Measurements from ENCODE around the gene BMP5. TPM values are rescaled to one million over a fixed set of nuclear protein-coding genes. Genes with fewer than 3 reads are reported as not detected.
A peak's percentile ranks its signal among the peaks of the same experiment; 100 is the strongest.

The BMP5 gene
- total and polyA plus RNA-seq, 2 of the 8 experiments (the other 6 are each of a cell fraction or from before 2014, with no cell fraction given) = 0.02 TPM; not detected in 1

DNA sequence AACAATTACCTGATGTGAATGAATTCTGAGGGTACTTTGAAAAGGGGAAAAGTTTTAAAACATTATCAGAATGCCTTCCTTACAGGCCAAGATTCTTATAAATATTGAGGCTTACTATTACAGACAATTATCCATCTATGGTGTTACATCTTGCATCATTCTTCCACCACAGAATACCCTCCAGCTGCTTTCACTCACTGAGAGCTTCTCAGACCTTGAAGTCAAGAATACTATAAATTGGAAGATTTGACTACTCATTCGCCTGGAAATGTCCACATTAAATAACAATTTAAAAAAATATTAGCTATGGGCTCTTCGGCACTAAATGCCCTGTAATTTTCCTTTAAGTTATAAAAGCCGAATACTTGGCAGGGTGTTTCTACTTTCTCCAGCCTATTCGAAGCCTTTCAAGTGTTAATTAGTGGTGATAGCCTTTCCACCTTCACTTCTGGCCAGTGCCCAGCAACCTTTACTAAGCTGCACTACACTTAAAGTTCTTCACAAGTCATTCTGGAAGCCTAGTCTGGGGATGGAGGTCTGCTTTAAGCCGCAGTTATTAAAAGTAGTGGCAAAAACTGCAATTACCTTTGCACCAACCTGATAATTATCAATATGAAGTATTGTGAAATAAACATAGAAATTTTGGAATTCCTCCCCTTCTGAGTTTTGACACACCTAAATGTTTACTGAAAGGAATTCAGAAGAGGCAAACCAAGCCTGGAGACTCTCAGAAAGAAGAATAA lies 100.9 kb downstream of the BMP5 start:
- no peak overlapping the region for H3K23ac ChIP-seq (ENCODE audit: insufficient read length)
- POLR2A ChIA-PET (ENCODE audit: partially characterized antibody) = no interaction called here
- H3K4me3 ChIP-seq (ENCODE audit: extremely low read depth in 1 of 4, insufficient read depth in 2 of 4, low read depth in 3 of 4, low read length in 4 of 4) = peak overlapping the region in 1 of 4 experiments; percentile 12; a peak in 1 of 8 replicates
- H3K23me2 ChIP-seq (ENCODE audit: low read depth, low read length) = no peaks in the 10 kb centered on the region
- H2AK5ac ChIP-seq (ENCODE audit: low read depth, low read length) = no peak overlapping the region
- H2BK20ac ChIP-seq (ENCODE audit: low read length) = no peak overlapping the region
- H3K27ac ChIP-seq (ENCODE audit: low read depth, low read length) = no peak overlapping the region
- FAIRE-seq (no peak), DNase-seq (ENCODE audit: low read depth in 1 of 2, low spot score in 2 of 2) (no peak)
- H2AFZ ChIP-seq (ENCODE audit: low read length) = 0 out of 2 replicates have a peak overlapping the region, but pooled peaks have one; percentile 23
- H3K18ac ChIP-seq (ENCODE audit: extremely low read depth, low read length) = no peak overlapping the region
- H3K9me3 ChIP-seq (ENCODE audit: insufficient read depth in 2 of 2, low read depth in 1 of 2, low read length in 1 of 2) = no peaks in the 10 kb centered on the region
- no peak overlapping the region for H3K14ac ChIP-seq (ENCODE audit: insufficient read length)
- 89% methylated on average over 5 of the region's 5 CpGs; no CpG with 5 or more reads in 1 of the 2 experiments for WGBS, 2 experiments (ENCODE audit: extremely low coverage in 1 of 2, insufficient coverage in 1 of 2, insufficient read length in 1 of 2, insufficient replicate concordance in 2 of 2, low coverage in 1 of 2, low lambda C conversion rate in 2 of 2, missing lambda C conversion rate in 1 of 2)
- no peak overlapping the region for H4K5ac ChIP-seq (ENCODE audit: insufficient read length, low read depth, low read length)
- H3K36me3 ChIP-seq (ENCODE audit: control insufficient read depth in 2 of 4, insufficient read depth in 4 of 4, low read length in 3 of 4) = no peaks in the 10 kb centered on the region
- H4K8ac ChIP-seq (ENCODE audit: extremely low read depth, insufficient read depth, low read length) = no peak overlapping the region
- CTCF ChIA-PET (ENCODE audit: partially characterized antibody) = interaction anchor here (0.6 to 1.0 kb wide), 2 partner anchors 157 to 259 kb away, joined by 3 read pairs; no protein-coding TSS in a partner anchor
- no peak overlapping the region for H3K4ac ChIP-seq (replicated peaks; ENCODE audit: insufficient read length, low read depth, low read length)
- H3K9ac ChIP-seq (replicated peaks in 1 of 4; ENCODE audit: extremely low read depth in 1 of 4, low read depth in 3 of 4, low read length in 3 of 4) = no peak overlapping the region
- H3K4me2 ChIP-seq (ENCODE audit: insufficient read depth in 1 of 2, low read depth in 2 of 2, low read length in 2 of 2) = no peak overlapping the region
- no peak overlapping the region for H2BK5ac ChIP-seq (ENCODE audit: low read depth, low read length)
- no peak overlapping the region for H4K91ac ChIP-seq (replicated peaks; ENCODE audit: insufficient read length, low read length)
- no peak overlapping the region for H2BK12ac ChIP-seq (ENCODE audit: low read depth, low read length)
- H4K20me1 ChIP-seq (replicated peaks in 1 of 2; ENCODE audit: control insufficient read depth in 1 of 2, insufficient read depth in 2 of 2, low read length in 2 of 2) = no peaks in the 10 kb centered on the region
- H3K4me1 ChIP-seq (replicated peaks in 1 of 4; ENCODE audit: control insufficient read depth in 3 of 4, insufficient read depth in 4 of 4, low read length in 3 of 4) = peaks cover 0 to 4% (median 3%) of the 10 kb centered on the region in 4 experiments; a peak in 3 of 7 replicates
- no peaks in the 10 kb centered on the region for H3K79me1 ChIP-seq (ENCODE audit: low read depth, low read length)
- H2BK120ac ChIP-seq (replicated peaks; ENCODE audit: low read depth, low read length) = no peak overlapping the region
- no peak overlapping the region for H3K56ac ChIP-seq (replicated peaks; ENCODE audit: insufficient read length, low read depth, low read length)
- no peak overlapping the region for H2BK15ac ChIP-seq (ENCODE audit: low read length)
- H3K27me3 ChIP-seq (replicated peaks in 1 of 4; ENCODE audit: control insufficient read depth in 3 of 4, extremely low read depth in 1 of 4, insufficient read depth in 3 of 4, low read length in 3 of 4) = no peaks in the 10 kb centered on the region
- no peaks in the 10 kb centered on the region for H3K79me2 ChIP-seq (ENCODE audit: control insufficient read depth in 1 of 2, insufficient read depth in 2 of 2, low read length in 2 of 2)
- TF ChIP-seq EGR1 (IDR thresholded peaks at IDR 0.05; ENCODE audit: borderline replicate concordance, low read depth, low read length) (no peak), SAP30 (IDR thresholded peaks at IDR 0.05; ENCODE audit: insufficient read depth, insufficient replicate concordance, low read length) (no peak), JUN (IDR thresholded peaks at IDR 0.05; ENCODE audit: low read depth, low read length) (no peak), CREB1 (IDR thresholded peaks at IDR 0.05) (no peak), RAD21 (IDR thresholded peaks at IDR 0.05 in 1 of 2, conservative IDR thresholded peaks at IDR 0.05 in 1 of 2; ENCODE audit: low read depth in 2 of 2, low read length in 2 of 2) (no peak), RXRA (IDR thresholded peaks at IDR 0.05; ENCODE audit: insufficient read depth, low read depth, low read length) (no peak), POU5F1 (IDR thresholded peaks at IDR 0.05; ENCODE audit: low read depth, low read length) (no peak), BCL11A (IDR thresholded peaks at IDR 0.05; ENCODE audit: low read depth in 2 of 2, low read length in 2 of 2) (no peak), TBP (IDR thresholded peaks at IDR 0.05; ENCODE audit: low read depth, low read length) (no peak), CBX8 (IDR thresholded peaks at IDR 0.05; ENCODE audit: borderline replicate concordance, low read depth, low read length) (no peak), NRF1 (IDR thresholded peaks at IDR 0.05; ENCODE audit: low read depth, low read length) (no peak), FOSL1 (IDR thresholded peaks at IDR 0.05; ENCODE audit: insufficient read depth, low read depth, low read length) (no peak)
- TF ChIP-seq, protein P1, sequence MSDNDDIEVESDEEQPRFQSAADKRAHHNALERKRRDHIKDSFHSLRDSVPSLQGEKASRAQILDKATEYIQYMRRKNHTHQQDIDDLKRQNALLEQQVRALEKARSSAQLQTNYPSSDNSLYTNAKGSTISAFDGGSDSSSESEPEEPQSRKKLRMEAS (IDR thresholded peaks at IDR 0.05) = no peak
